OCI-LY1 (cell line): ENCODE measurements around the gene CSTF1.

Experiments used
- H2AFZ ChIP-seq: fragments of 200-600 bp; sonication (generic), shearing (Covaris generic); 2 replicates; pipeline ENCODE4 v1.6.0; 2014; ENCODE audit warnings: antibody characterized with exemption, mild to moderate bottlenecking, low read length
- H3F3A ChIP-seq: fragments of 200-600 bp; sonication (generic), shearing (Covaris generic); 2 replicates; pipeline ENCODE4 v1.6.0; 2014; ENCODE audit warnings: mild to moderate bottlenecking, antibody characterized with exemption, low read length, moderate library complexity; ENCODE audit not compliant: insufficient read depth
- H3K27ac ChIP-seq: fragments of 200-600 bp; sonication (generic); 2 replicates; pipeline ENCODE4 v1.5.1; 2014; ENCODE audit warnings: low read length, mixed run types, mild to moderate bottlenecking, low read depth; ENCODE audit not compliant: poor library complexity, severe bottlenecking
- H3K27me3 ChIP-seq: fragments of 200-600 bp; sonication (generic); 2 replicates; pipeline ENCODE4 v1.6.0; 2014; ENCODE audit warnings: antibody characterized with exemption, mild to moderate bottlenecking, low read length, moderate library complexity; ENCODE audit not compliant: insufficient read depth
- H3K36me3 ChIP-seq: fragments of 200-600 bp; sonication (generic); 2 replicates; pipeline ENCODE4 v1.6.1; 2014; ENCODE audit warnings: mild to moderate bottlenecking, antibody characterized with exemption, low read length, moderate library complexity, mixed read lengths; ENCODE audit not compliant: insufficient read depth
- H3K4me1 ChIP-seq: fragments of 200-600 bp; sonication (generic); 2 replicates; pipeline ENCODE4 v1.5.1; 2014; ENCODE audit warnings: mild to moderate bottlenecking, low read length, moderate library complexity; ENCODE audit not compliant: insufficient read depth, severe bottlenecking
- H3K4me2 ChIP-seq: fragments of 200-600 bp; sonication (generic), shearing (Covaris generic); 2 replicates; pipeline ENCODE4 v1.6.1; 2014; ENCODE audit warnings: low read length
- H3K4me3 ChIP-seq: fragments of 200-600 bp; sonication (generic); 2 replicates; pipeline ENCODE4 v1.5.1; 2014; ENCODE audit warnings: low read length, low read depth, mild to moderate bottlenecking, mixed read lengths; ENCODE audit not compliant: poor library complexity, severe bottlenecking
- H3K79me2 ChIP-seq: fragments of 200-600 bp; shearing (Covaris generic); 2 replicates; pipeline ENCODE4 v1.6.1; 2016; ENCODE audit warnings: mixed run types, low read length, mixed read lengths; ENCODE audit not compliant: insufficient read depth
- H3K9ac ChIP-seq: fragments of 200-600 bp; sonication (generic), shearing (Covaris generic); 2 replicates; pipeline ENCODE4 v1.6.1; 2014; ENCODE audit warnings: mild to moderate bottlenecking, low read length, mixed read lengths
- H3K9me2 ChIP-seq: fragments of 200-600 bp; sonication (generic), shearing (Covaris generic); 2 replicates; pipeline ENCODE4 v1.6.1; 2014; ENCODE audit warnings: low read depth, mild to moderate bottlenecking, low read length, mixed read lengths
- H3K9me3 ChIP-seq: fragments of 200-600 bp; shearing (Covaris generic); 2 replicates; pipeline ENCODE4 v1.6.1; 2014; ENCODE audit warnings: low read length, mixed read lengths
- H4K20me1 ChIP-seq: fragments of 200-600 bp; sonication (generic), shearing (Covaris generic); 2 replicates; pipeline ENCODE4 v1.6.0; 2016; ENCODE audit warnings: mild to moderate bottlenecking, low read length; ENCODE audit not compliant: insufficient read depth
- EZH2 ChIP-seq: fragments of 200-600 bp; sonication (generic), shearing (Covaris generic); IDR thresholded peaks from 2 replicates; pipeline ENCODE4 v1.8.0; 2017; ENCODE audit warnings: borderline replicate concordance, mixed run types, mild to moderate bottlenecking, antibody characterized with exemption, low read length, moderate library complexity, mixed read lengths
- TF ChIP-seq, protein P1 (sequence below): fragments of 200-600 bp; sonication (generic), shearing (Covaris generic); IDR thresholded peaks from 2 replicates; pipeline ENCODE4 v1.5.1; 2017; ENCODE audit warnings: mild to moderate bottlenecking, antibody characterized with exemption, low read length, moderate library complexity, mixed read lengths

Gene CSTF1

DNA sequence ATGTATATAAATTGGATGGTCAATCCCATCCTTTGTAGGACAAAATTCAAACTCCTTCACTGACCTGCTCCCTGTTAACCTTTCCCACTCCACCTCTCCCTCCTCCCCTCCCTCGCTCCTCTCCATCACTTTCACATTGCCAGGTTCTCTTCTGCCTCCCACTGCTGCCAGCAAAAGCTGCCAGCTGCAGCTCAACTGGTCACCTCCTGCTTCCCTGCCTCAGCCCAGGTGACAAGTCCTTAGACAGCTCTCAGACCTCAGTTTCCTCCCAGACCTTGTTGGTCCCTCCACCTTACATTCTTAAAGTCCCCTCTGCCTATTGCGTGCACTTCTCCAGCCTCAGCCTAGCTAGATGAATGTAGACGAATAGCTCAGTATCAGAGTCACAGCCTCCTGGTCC, 52.7 kb downstream of the CSTF1 start:
- H3F3A ChIP-seq, result no peaks in the 10 kb centered on the region
- TF ChIP-seq EZH2, result no peak
- TF ChIP-seq, protein P1, sequence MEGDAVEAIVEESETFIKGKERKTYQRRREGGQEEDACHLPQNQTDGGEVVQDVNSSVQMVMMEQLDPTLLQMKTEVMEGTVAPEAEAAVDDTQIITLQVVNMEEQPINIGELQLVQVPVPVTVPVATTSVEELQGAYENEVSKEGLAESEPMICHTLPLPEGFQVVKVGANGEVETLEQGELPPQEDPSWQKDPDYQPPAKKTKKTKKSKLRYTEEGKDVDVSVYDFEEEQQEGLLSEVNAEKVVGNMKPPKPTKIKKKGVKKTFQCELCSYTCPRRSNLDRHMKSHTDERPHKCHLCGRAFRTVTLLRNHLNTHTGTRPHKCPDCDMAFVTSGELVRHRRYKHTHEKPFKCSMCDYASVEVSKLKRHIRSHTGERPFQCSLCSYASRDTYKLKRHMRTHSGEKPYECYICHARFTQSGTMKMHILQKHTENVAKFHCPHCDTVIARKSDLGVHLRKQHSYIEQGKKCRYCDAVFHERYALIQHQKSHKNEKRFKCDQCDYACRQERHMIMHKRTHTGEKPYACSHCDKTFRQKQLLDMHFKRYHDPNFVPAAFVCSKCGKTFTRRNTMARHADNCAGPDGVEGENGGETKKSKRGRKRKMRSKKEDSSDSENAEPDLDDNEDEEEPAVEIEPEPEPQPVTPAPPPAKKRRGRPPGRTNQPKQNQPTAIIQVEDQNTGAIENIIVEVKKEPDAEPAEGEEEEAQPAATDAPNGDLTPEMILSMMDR, result no peak
- no peaks in the 10 kb centered on the region for H3K4me1 ChIP-seq
- no peak overlapping the region for H3K4me3 ChIP-seq
- H3K27ac ChIP-seq, result no peak overlapping the region
- H3K79me2 ChIP-seq, result no peaks in the 10 kb centered on the region
- H3K9me3 ChIP-seq, result no peaks in the 10 kb centered on the region
- no peaks in the 10 kb centered on the region for H3K9me2 ChIP-seq
- H3K4me2 ChIP-seq, result no peak overlapping the region
- no peaks in the 10 kb centered on the region for H3K36me3 ChIP-seq
- H2AFZ ChIP-seq, result no peak overlapping the region
- H3K27me3 ChIP-seq, result no peaks in the 10 kb centered on the region
- H4K20me1 ChIP-seq, result no peaks in the 10 kb centered on the region
- no peak overlapping the region for H3K9ac ChIP-seq

DNA sequence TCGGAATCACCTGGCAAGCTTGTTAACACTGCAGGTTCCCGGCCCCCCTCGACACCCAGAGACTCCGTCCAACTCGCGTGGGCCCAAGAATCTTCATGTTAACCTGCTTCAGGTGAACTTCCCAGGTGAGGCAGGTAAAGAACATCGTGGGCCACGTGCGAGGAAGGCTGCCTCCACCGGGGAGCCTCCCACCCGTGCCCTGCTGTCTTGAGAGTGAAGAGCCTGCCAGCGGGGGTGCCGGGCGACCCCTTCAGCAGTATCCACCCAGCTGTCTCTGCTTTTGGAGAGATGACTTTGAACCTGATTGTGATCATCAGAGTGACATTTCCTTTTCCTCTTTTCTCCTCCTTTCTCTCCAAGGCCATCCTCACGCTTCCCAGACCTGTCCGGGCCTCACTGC, 53.1 kb downstream of the CSTF1 start:
- no peaks in the 10 kb centered on the region for H3K4me1 ChIP-seq
- no peak overlapping the region for H3K9ac ChIP-seq
- H4K20me1 ChIP-seq, result no peaks in the 10 kb centered on the region
- no peaks in the 10 kb centered on the region for H3K27me3 ChIP-seq
- TF ChIP-seq EZH2, result no peak
- TF ChIP-seq, protein P1, result no peak
- H3K9me2 ChIP-seq, result no peaks in the 10 kb centered on the region
- no peak overlapping the region for H2AFZ ChIP-seq
- H3K4me3 ChIP-seq, result no peak overlapping the region
- H3K4me2 ChIP-seq, result no peak overlapping the region
- H3K9me3 ChIP-seq, result no peaks in the 10 kb centered on the region
- no peaks in the 10 kb centered on the region for H3F3A ChIP-seq
- H3K27ac ChIP-seq, result no peak overlapping the region
- no peaks in the 10 kb centered on the region for H3K79me2 ChIP-seq
- H3K36me3 ChIP-seq, result no peaks in the 10 kb centered on the region

DNA sequence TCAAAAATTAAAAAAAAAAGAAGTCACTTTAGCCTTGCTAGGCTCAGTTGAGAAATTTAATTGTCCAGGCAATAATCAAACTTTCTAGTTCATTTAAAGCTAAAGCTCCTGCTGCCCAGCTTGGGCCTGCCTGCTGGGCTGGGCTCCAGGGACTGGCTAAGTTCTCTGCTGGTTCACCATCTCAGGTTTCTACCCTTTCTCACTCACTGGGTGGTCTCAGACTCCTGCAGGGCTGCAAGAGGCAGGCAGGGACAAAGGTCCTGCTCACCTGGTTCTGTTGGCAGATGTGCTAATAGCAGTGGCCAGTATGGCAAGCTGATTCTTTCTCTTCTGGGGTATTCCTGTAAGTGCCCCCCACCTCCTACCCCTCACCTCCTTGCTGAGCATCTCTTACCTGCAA, 54.8 kb downstream of the CSTF1 start:
- no peaks in the 10 kb centered on the region for H3F3A ChIP-seq
- H3K27ac ChIP-seq, result no peak overlapping the region
- H2AFZ ChIP-seq, result no peak overlapping the region
- TF ChIP-seq EZH2, result no peak
- TF ChIP-seq, protein P1, result no peak
- no peak overlapping the region for H3K9ac ChIP-seq
- no peaks in the 10 kb centered on the region for H3K4me1 ChIP-seq
- no peaks in the 10 kb centered on the region for H3K9me3 ChIP-seq
- no peaks in the 10 kb centered on the region for H3K9me2 ChIP-seq
- H3K4me2 ChIP-seq, result no peak overlapping the region
- H3K27me3 ChIP-seq, result no peaks in the 10 kb centered on the region
- no peaks in the 10 kb centered on the region for H3K36me3 ChIP-seq
- no peaks in the 10 kb centered on the region for H4K20me1 ChIP-seq
- H3K79me2 ChIP-seq, result no peaks in the 10 kb centered on the region
- H3K4me3 ChIP-seq, result no peak overlapping the region
